Mammary epithelial cell (primary cell): ENCODE results near the gene IL6.
A peak's percentile ranks its signal among the peaks of the same experiment; 100 is the strongest.

Experiments
- EZH2 ChIP-seq: IDR thresholded peaks from 2 replicates; pipeline ENCODE4 v1.6.1; 2012; ENCODE audit warnings: low read length, inconsistent platforms, borderline replicate concordance
- TF ChIP-seq, protein P1 (sequence below), 2 donors: IDR thresholded peaks in 1 of 2; conservative IDR thresholded peaks in 1 of 2; 2 replicates each; pipeline ENCODE4 v1.5.1; 2011 to 2012; ENCODE audit warnings: inconsistent platforms in 2 of 2, low read length in 2 of 2, mild to moderate bottlenecking in 2 of 2, control low read depth in 1 of 2, low read depth in 1 of 2; ENCODE audit not compliant: insufficient read depth in 1 of 2; ENCODE audit errors: extremely low read depth in 1 of 2

DNA sequence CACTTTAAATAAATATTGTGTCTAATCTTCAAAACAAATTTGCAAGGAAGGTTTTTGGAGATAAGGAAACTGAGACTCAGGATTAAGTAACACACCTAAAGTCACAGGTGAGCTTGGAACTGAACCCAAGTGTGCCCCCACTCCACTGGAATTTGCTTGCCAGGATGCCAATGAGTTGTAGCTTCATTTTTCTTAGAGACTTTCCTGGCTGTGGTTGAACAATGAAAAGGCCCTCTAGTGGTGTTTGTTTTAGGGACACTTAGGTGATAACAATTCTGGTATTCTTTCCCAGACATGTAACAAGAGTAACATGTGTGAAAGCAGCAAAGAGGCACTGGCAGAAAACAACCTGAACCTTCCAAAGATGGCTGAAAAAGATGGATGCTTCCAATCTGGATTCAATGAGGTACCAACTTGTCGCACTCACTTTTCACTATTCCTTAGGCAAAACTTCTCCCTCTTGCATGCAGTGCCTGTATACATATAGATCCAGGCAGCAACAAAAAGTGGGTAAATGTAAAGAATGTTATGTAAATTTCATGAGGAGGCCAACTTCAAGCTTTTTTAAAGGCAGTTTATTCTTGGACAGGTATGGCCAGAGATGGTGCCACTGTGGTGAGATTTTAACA lies 1.5 kb downstream of the IL6 start:
- TF ChIP-seq, protein P1, sequence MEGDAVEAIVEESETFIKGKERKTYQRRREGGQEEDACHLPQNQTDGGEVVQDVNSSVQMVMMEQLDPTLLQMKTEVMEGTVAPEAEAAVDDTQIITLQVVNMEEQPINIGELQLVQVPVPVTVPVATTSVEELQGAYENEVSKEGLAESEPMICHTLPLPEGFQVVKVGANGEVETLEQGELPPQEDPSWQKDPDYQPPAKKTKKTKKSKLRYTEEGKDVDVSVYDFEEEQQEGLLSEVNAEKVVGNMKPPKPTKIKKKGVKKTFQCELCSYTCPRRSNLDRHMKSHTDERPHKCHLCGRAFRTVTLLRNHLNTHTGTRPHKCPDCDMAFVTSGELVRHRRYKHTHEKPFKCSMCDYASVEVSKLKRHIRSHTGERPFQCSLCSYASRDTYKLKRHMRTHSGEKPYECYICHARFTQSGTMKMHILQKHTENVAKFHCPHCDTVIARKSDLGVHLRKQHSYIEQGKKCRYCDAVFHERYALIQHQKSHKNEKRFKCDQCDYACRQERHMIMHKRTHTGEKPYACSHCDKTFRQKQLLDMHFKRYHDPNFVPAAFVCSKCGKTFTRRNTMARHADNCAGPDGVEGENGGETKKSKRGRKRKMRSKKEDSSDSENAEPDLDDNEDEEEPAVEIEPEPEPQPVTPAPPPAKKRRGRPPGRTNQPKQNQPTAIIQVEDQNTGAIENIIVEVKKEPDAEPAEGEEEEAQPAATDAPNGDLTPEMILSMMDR (conservative IDR thresholded peaks at IDR 0.05 in 1 of 2, IDR thresholded peaks at IDR 0.05 in 1 of 2; ENCODE audit: extremely low read depth in 1 of 2, insufficient read depth in 1 of 2, low read depth in 1 of 2, low read length in 2 of 2): peak; percentile 49 to 65
- TF ChIP-seq EZH2: no peak
